A549 (cell line): Measurements from ENCODE around the gene TFF3. TPM values are rescaled to one million over a fixed set of nuclear protein-coding genes. Genes with fewer than 3 reads are reported as not detected.

Experiments
- ATAC-seq, 2 experiments: fragments of 200-7000 bp in 1 of 2; fragments of >200 bp in 1 of 2; cut with Nextera tagmentation in 1 of 2; cut with Tn5 transposase in 1 of 2; 3 replicates each; pipeline versions ENCODE4 v1.8.0 to v1.9.1; 2018 to 2020; ENCODE audit warnings: mild to moderate bottlenecking in 1 of 2, moderate library complexity in 1 of 2
- CTCF ChIA-PET: fragments of 300-600 bp; sonication (Branson Sonifier 250); formaldehyde crosslinking; extraction: SDS; loops from one replicate; lab custom pipeline; 2021; ENCODE audit warnings: antibody characterized with exemption, inconsistent platforms; lab: Yijun Ruan, JAX
- POLR2A ChIA-PET: fragments of 350-600 bp; formaldehyde crosslinking; extraction: SDS; loops from one replicate; lab custom pipeline; 2021; ENCODE audit warnings: antibody characterized with exemption, inconsistent platforms; lab: Yijun Ruan, JAX
- DNase-seq, 2 experiments: peaks; one replicate each; pipeline versions ENCODE4 v3.0.0 to v3.0.0-alpha.2; 2011 to 2016; ENCODE audit warnings: low read depth in 1 of 2, low spot score in 1 of 2
- FAIRE-seq: peaks from 2 replicates; lab custom pipeline; 2011; peaks lifted over from hg19 to GRCh38; lab: Jason Lieb, UNC
- H3K27ac ChIP-seq, 2 experiments: fragments of >200 bp; sonication (Bioruptor Twin); formaldehyde crosslinking; 3 replicates each; pipeline ENCODE4 v1.5.1; 2016 to 2017
- H3K4me1 ChIP-seq: fragments of >200 bp; sonication (Bioruptor Twin); formaldehyde crosslinking; 3 replicates; pipeline ENCODE4 v1.6.1; 2016
- H3K4me2 ChIP-seq: fragments of >200 bp; sonication (Bioruptor Twin); formaldehyde crosslinking; 3 replicates; pipeline ENCODE4 v1.6.1; 2016
- H3K4me3 ChIP-seq: fragments of >200 bp; sonication (Bioruptor Twin); formaldehyde crosslinking; 3 replicates; pipeline ENCODE4 v1.5.1; 2016
- H3K9me3 ChIP-seq: fragments of >200 bp; sonication (Bioruptor Twin); formaldehyde crosslinking; 3 replicates; pipeline ENCODE4 v1.6.1; 2016
- BHLHE40 ChIP-seq: IDR thresholded peaks from 2 replicates; pipeline ENCODE4 v1.6.1; 2012; ENCODE audit warnings: low read depth, low read length, inconsistent platforms
- CBX8 ChIP-seq: fragments of 200-600 bp; sonication (generic); IDR thresholded peaks from 2 replicates; pipeline ENCODE4 v1.6.1; 2016
- CHD2 ChIP-seq: fragments of 150-350 bp; IDR thresholded peaks from 2 replicates; pipeline ENCODE4 v1.6.1; 2014; ENCODE audit warnings: low read length; ENCODE audit not compliant: partially characterized antibody
- CHD4 ChIP-seq: fragments of 200-600 bp; sonication (generic); IDR thresholded peaks from 2 replicates; pipeline ENCODE4 v1.6.1; 2016; ENCODE audit warnings: antibody characterized with exemption, mild to moderate bottlenecking, borderline replicate concordance
- EHMT2 ChIP-seq: fragments of 200-600 bp; sonication (generic); IDR thresholded peaks from 2 replicates; pipeline ENCODE4 v1.6.1; 2016; ENCODE audit warnings: antibody characterized with exemption, low read depth, mild to moderate bottlenecking, moderate library complexity
- ESRRA ChIP-seq: fragments of 150-350 bp; IDR thresholded peaks from 2 replicates; pipeline ENCODE4 v1.6.1; 2014; ENCODE audit warnings: mild to moderate bottlenecking, low read length, borderline replicate concordance
- FOSB ChIP-seq: fragments of 250-450 bp; sonication (Bioruptor Pico); IDR thresholded peaks from 2 replicates; pipeline ENCODE4 v1.5.0; 2020; ENCODE audit warnings: mild to moderate bottlenecking, moderate library complexity
- FOSL2 ChIP-seq, 2 experiments: fragments of 450-650 bp in 1 of 2; fragments of >200 bp in 1 of 2; sonication (Bioruptor Twin) in 1 of 2; formaldehyde crosslinking; IDR thresholded peaks; 2 replicates each; pipeline versions ENCODE4 v1.5.0 to v1.6.1; 2016 to 2020; ENCODE audit warnings: mild to moderate bottlenecking in 1 of 2, moderate library complexity in 1 of 2
- HDAC2 ChIP-seq: fragments of 200-600 bp; sonication (generic); IDR thresholded peaks from 2 replicates; pipeline ENCODE4 v1.6.1; 2016
- HEYL ChIP-seq: fragments of 250-450 bp; sonication (Bioruptor Pico); IDR thresholded peaks from 2 replicates; pipeline ENCODE4 v1.8.0; 2021; ENCODE audit warnings: mild to moderate bottlenecking, moderate library complexity
- HOXA7 ChIP-seq: fragments of 250-450 bp; sonication (Bioruptor Pico); IDR thresholded peaks from 2 replicates; pipeline ENCODE4 v1.5.0; 2020; ENCODE audit warnings: mild to moderate bottlenecking, moderate library complexity
- HOXB13 ChIP-seq: fragments of 250-450 bp; sonication (Bioruptor Pico); IDR thresholded peaks from 2 replicates; pipeline ENCODE4 v1.5.0; 2020; ENCODE audit warnings: low read depth, mild to moderate bottlenecking, moderate library complexity
- JUN ChIP-seq, 2 experiments: fragments of >200 bp; sonication (Bioruptor Twin); formaldehyde crosslinking; IDR thresholded peaks; 2 replicates in 1 of 2; 3 replicates in 1 of 2; pipeline ENCODE4 v1.6.1; 2016 to 2017
- JUNB ChIP-seq: fragments of >200 bp; sonication (Bioruptor Twin); formaldehyde crosslinking; IDR thresholded peaks from 2 replicates; pipeline ENCODE4 v1.6.1; 2016
- KDM1A ChIP-seq: fragments of 200-600 bp; sonication (generic); IDR thresholded peaks from 2 replicates; pipeline ENCODE4 v1.6.1; 2016; ENCODE audit warnings: low read depth, mild to moderate bottlenecking
- MAZ ChIP-seq: fragments of 150-350 bp; IDR thresholded peaks from 2 replicates; pipeline ENCODE4 v1.6.1; 2014; ENCODE audit warnings: antibody characterized with exemption, low read depth, low read length, borderline replicate concordance
- MYC ChIP-seq: IDR thresholded peaks from 2 replicates; pipeline ENCODE4 v1.6.1; 2012; ENCODE audit warnings: mild to moderate bottlenecking, inconsistent platforms, low read length, improper control_type of control experiment, borderline replicate concordance
- NPAS2 ChIP-seq: fragments of 250-450 bp; sonication (Bioruptor Pico); IDR thresholded peaks from 2 replicates; pipeline ENCODE4 v1.8.0; 2022; ENCODE audit warnings: mild to moderate bottlenecking, moderate library complexity, borderline replicate concordance
- NR3C1 ChIP-seq: fragments of >200 bp; sonication (Bioruptor Twin); formaldehyde crosslinking; IDR thresholded peaks from 3 replicates; pipeline ENCODE4 v1.6.1; 2017
- RFX5 ChIP-seq: fragments of 450-650 bp; IDR thresholded peaks from 2 replicates; pipeline ENCODE4 v1.7.1; 2014; ENCODE audit warnings: antibody characterized with exemption, mild to moderate bottlenecking, moderate library complexity
- ZNF302 ChIP-seq: fragments of 250-450 bp; sonication (Bioruptor Pico); IDR thresholded peaks from 2 replicates; pipeline ENCODE4 v1.9.0; 2021; ENCODE audit warnings: inconsistent platforms, mild to moderate bottlenecking, moderate library complexity
- WGBS: methylation state at CpG from one replicate; pipeline ENCODE4 v1.1.6; 2017; ENCODE audit errors: missing lambda C conversion rate; 5-methylcytosine and 5-hydroxymethylcytosine counted together
- polyA plus RNA-seq, 4 experiments: library from polyadenylated mRNA; depleted of rRNA in 3 of 4; stranded (reverse); fragments of >200 nt; fragmentation: RNase III in 1 of 4; extraction: RNeasy Plus Mini Kit Qiagen cat#74134 plus additional on column Dnase treatment in 1 of 4; gene quantifications; 2 replicates in 3 of 4; 3 replicates in 1 of 4; pipeline ENCODE4 v1.2.3, GENCODE V29; 2011 to 2017
- TF ChIP-seq, protein P1 (sequence below): fragments of >200 bp; sonication (Bioruptor Twin); formaldehyde crosslinking; IDR thresholded peaks from 3 replicates; pipeline ENCODE4 v1.5.1; 2016
- TF ChIP-seq, protein P2 (sequence below): fragments of 250-450 bp; sonication (Bioruptor Pico); IDR thresholded peaks from 2 replicates; pipeline ENCODE4 v1.5.0; 2020; ENCODE audit warnings: low read depth, mild to moderate bottlenecking, moderate library complexity
- TF ChIP-seq, protein P3 (sequence below): IDR thresholded peaks from 2 replicates; pipeline ENCODE4 v1.6.1; 2012; ENCODE audit warnings: low read depth, borderline replicate concordance
- TF ChIP-seq, protein P4 (sequence below): fragments of 250-450 bp; sonication (Bioruptor Pico); IDR thresholded peaks from 2 replicates; pipeline ENCODE4 v1.5.0; 2021; ENCODE audit warnings: mild to moderate bottlenecking, moderate library complexity, borderline replicate concordance
- TF ChIP-seq, protein P5 (sequence below): IDR thresholded peaks from 2 replicates; pipeline ENCODE4 v1.6.1; 2012

TFF3 gene
- polyA plus RNA-seq, 2 of the 4 experiments (the other 2 are of a cell fraction), result 0.43 TPM; not detected in 1

DNA sequence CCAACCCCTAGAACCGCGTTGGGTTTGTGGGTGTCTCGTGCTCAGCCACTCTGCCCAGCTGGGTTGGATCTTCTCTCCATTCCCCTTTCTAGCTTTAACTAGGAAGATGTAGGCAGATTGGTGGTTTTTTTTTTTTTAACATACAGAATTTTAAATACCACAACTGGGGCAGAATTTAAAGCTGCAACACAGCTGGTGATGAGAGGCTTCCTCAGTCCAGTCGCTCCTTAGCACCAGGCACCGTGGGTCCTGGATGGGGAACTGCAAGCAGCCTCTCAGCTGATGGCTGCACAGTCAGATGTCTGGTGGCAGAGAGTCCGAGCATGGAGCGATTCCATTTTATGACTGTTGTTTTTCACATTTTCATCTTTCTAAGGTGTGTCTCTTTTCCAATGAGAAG lies 18.7 kb downstream of the TFF3 start:
- H3K9me3 ChIP-seq, result no peaks in the 10 kb centered on the region
- ATAC-seq (no peak), FAIRE-seq (no peak), DNase-seq (no peak)
- ChIA-PET CTCF (interaction anchor here (0.6 to 1.1 kb wide), 3 partner anchors 12 to 41 kb away, joined by 3 to 4 read pairs (median 3); no protein-coding TSS in a partner anchor), POLR2A (no interaction called here)
- no peaks in the 10 kb centered on the region for H3K4me1 ChIP-seq
- no peak overlapping the region for H3K27ac ChIP-seq
- no peak overlapping the region for H3K4me2 ChIP-seq
- no peak for TF ChIP-seq EHMT2
- no peak for TF ChIP-seq ESRRA
- TF ChIP-seq HOXA7, result no peak
- no peak for TF ChIP-seq JUNB
- TF ChIP-seq NR3C1, result no peak
- no peak for TF ChIP-seq HEYL (CRISPR knock-in tag)
- no peak for TF ChIP-seq JUN (IDR thresholded peaks at IDR 0.05)
- no peak for TF ChIP-seq CHD2
- TF ChIP-seq ZNF302 (CRISPR knock-in tag), result no peak
- no peak for TF ChIP-seq RFX5
- TF ChIP-seq, protein P1, sequence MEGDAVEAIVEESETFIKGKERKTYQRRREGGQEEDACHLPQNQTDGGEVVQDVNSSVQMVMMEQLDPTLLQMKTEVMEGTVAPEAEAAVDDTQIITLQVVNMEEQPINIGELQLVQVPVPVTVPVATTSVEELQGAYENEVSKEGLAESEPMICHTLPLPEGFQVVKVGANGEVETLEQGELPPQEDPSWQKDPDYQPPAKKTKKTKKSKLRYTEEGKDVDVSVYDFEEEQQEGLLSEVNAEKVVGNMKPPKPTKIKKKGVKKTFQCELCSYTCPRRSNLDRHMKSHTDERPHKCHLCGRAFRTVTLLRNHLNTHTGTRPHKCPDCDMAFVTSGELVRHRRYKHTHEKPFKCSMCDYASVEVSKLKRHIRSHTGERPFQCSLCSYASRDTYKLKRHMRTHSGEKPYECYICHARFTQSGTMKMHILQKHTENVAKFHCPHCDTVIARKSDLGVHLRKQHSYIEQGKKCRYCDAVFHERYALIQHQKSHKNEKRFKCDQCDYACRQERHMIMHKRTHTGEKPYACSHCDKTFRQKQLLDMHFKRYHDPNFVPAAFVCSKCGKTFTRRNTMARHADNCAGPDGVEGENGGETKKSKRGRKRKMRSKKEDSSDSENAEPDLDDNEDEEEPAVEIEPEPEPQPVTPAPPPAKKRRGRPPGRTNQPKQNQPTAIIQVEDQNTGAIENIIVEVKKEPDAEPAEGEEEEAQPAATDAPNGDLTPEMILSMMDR, result no peak
- WGBS, result 61% methylated on average over 7 of the region's 7 CpGs
- H3K4me3 ChIP-seq, result no peak overlapping the region

DNA sequence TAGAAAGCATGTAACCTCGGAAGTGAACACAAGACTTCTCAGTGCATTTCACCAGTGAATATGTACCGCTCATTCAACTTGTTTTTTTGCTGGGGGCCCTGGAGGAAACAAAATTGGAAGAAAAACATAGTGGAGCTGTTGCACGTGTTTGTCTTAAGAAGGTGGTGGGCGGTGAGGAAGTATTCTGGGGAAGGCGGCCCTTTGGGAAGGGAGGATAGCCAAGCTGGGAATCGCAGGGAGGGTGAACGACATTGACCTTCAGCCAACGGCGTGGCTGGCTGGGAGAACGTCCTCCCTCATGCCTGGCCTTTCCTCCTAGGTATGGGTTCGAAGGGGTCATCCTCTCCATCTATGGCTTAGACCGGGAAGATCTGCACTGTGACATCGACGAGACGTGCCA lies 19.4 kb downstream of the TFF3 start:
- ATAC-seq (no peak), FAIRE-seq (no peak), DNase-seq (no peak)
- Histone ChIP-seq H3K4me3 (no peak overlapping the region), H3K4me1 (no peaks in the 10 kb centered on the region), H3K9me3 (no peaks in the 10 kb centered on the region), H3K4me2 (no peak overlapping the region), H3K27ac (no peak overlapping the region)
- TF ChIP-seq FOSL2 (IDR thresholded peaks at IDR 0.05) (no peak), FOSL2 (CRISPR knock-in tag; IDR thresholded peaks at IDR 0.05) (no peak), CBX8 (no peak)
- 79% methylated on average over 15 of the region's 15 CpGs for WGBS
- ChIA-PET CTCF (interaction anchor here (0.6 to 1.0 kb wide), 2 partner anchors 11 to 14 kb away, joined by 3 read pairs; no protein-coding TSS in a partner anchor), POLR2A (no interaction called here)

DNA sequence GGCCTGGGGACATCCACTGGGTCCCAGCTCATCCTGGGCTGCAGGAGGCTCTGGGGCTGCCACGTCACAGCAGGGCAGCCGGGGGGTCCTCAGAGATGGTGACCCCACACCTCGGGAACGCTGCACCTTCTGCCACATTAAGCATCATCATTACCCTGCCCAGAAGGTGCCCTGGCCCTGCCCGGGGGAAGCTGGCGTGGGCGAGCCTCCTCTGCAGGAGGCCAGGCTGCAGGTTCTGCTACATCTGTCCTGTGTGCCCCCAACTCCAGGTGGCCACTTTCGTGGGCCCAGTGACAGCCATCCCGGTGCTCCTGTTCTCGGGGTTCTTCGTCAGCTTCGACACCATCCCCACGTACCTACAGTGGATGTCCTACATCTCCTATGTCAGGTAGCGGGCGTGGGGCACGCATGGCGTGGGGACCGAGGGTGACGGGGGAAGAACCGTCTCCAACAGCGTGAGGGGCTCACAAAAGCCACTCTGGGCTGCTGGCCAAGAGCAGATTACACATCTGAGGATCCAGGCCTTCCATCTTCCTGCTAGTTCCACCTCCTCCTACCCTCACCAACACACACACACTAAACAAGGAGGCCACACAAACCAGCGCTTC lies 20.8 kb downstream of the TFF3 start:
- CTCF ChIA-PET, result interaction anchor here (0.6 to 1.3 kb wide), 3 partner anchors 15 to 156 kb away, joined by 3 to 5 read pairs (median 3); no protein-coding TSS in a partner anchor
- Histone ChIP-seq H3K4me1 (no peaks in the 10 kb centered on the region), H3K4me3 (no peak overlapping the region), H3K9me3 (no peaks in the 10 kb centered on the region), H3K27ac (no peak overlapping the region), H3K4me2 (no peak overlapping the region)
- ATAC-seq (no peak), FAIRE-seq (no peak), DNase-seq (no peak)
- POLR2A ChIA-PET, result no interaction called here
- 80% methylated on average over 17 of the region's 22 CpGs for WGBS
- TF ChIP-seq HDAC2 (no peak), CHD4 (no peak), BHLHE40 (no peak), MYC (no peak), NPAS2 (CRISPR knock-in tag) (no peak), ESRRA (no peak), HOXB13 (no peak), KDM1A (no peak), MAZ (no peak), FOSB (CRISPR knock-in tag) (no peak)
- TF ChIP-seq, protein P2, sequence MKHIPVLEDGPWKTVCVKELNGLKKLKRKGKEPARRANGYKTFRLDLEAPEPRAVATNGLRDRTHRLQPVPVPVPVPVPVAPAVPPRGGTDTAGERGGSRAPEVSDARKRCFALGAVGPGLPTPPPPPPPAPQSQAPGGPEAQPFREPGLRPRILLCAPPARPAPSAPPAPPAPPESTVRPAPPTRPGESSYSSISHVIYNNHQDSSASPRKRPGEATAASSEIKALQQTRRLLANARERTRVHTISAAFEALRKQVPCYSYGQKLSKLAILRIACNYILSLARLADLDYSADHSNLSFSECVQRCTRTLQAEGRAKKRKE (CRISPR knock-in tag), result no peak
- TF ChIP-seq, protein P3, sequence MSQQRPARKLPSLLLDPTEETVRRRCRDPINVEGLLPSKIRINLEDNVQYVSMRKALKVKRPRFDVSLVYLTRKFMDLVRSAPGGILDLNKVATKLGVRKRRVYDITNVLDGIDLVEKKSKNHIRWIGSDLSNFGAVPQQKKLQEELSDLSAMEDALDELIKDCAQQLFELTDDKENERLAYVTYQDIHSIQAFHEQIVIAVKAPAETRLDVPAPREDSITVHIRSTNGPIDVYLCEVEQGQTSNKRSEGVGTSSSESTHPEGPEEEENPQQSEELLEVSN, result no peak
- TF ChIP-seq, protein P4, sequence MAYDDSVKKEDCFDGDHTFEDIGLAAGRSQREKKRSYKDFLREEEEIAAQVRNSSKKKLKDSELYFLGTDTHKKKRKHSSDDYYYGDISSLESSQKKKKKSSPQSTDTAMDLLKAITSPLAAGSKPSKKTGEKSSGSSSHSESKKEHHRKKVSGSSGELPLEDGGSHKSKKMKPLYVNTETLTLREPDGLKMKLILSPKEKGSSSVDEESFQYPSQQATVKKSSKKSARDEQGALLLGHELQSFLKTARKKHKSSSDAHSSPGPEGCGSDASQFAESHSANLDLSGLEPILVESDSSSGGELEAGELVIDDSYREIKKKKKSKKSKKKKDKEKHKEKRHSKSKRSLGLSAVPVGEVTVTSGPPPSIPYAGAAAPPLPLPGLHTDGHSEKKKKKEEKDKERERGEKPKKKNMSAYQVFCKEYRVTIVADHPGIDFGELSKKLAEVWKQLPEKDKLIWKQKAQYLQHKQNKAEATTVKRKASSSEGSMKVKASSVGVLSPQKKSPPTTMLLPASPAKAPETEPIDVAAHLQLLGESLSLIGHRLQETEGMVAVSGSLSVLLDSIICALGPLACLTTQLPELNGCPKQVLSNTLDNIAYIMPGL (CRISPR knock-in tag), result no peak
- TF ChIP-seq, protein P5, sequence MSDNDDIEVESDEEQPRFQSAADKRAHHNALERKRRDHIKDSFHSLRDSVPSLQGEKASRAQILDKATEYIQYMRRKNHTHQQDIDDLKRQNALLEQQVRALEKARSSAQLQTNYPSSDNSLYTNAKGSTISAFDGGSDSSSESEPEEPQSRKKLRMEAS, result no peak
